GM23338 (cell line): ENCODE results near the gene SELPLG. TPM values are rescaled to one million over a fixed set of nuclear protein-coding genes. Genes with fewer than 3 reads are reported as not detected.

Source experiments
- ATAC-seq: fragments of 200-7000 bp; cut with Tn5 transposase; 3 replicates; pipeline ENCODE4 v1.9.1; 2020
- DNase-seq: peaks from one replicate; pipeline ENCODE4 v3.0.0-alpha.2; 2015; ENCODE audit warnings: low spot score
- H2AFZ ChIP-seq: fragments of 200-600 bp; sonication (generic); 2 replicates; pipeline ENCODE4 v1.8.0; 2016; ENCODE audit warnings: antibody characterized with exemption, mild to moderate bottlenecking, moderate library complexity
- H3F3A ChIP-seq: fragments of 200-600 bp; sonication (generic); replicated peaks from 2 replicates; pipeline ENCODE4 v1.8.0; 2017; ENCODE audit warnings: antibody characterized with exemption, mixed run types, low read depth
- H3K27ac ChIP-seq: fragments of 200-600 bp; sonication (generic); 2 replicates; pipeline ENCODE4 v1.6.1; 2016; ENCODE audit warnings: low read depth
- H3K27me3 ChIP-seq: fragments of 200-600 bp; sonication (generic); 2 replicates; pipeline ENCODE4 v1.8.0; 2016; ENCODE audit warnings: mild to moderate bottlenecking, mixed run types, moderate library complexity; ENCODE audit not compliant: insufficient read depth
- H3K36me3 ChIP-seq: fragments of 200-600 bp; sonication (generic); 2 replicates; pipeline ENCODE4 v1.8.0; 2016; ENCODE audit warnings: mild to moderate bottlenecking; ENCODE audit not compliant: insufficient read depth
- H3K4me1 ChIP-seq: fragments of 200-600 bp; sonication (generic); 2 replicates; pipeline ENCODE4 v1.8.0; 2016; ENCODE audit warnings: mild to moderate bottlenecking, moderate library complexity; ENCODE audit not compliant: insufficient read depth
- H3K4me2 ChIP-seq: fragments of 200-600 bp; sonication (generic); 2 replicates; pipeline ENCODE4 v1.7.1; 2017; ENCODE audit warnings: mixed run types
- H3K4me3 ChIP-seq: fragments of 200-600 bp; sonication (generic); 2 replicates; pipeline ENCODE4 v1.6.1; 2016; ENCODE audit warnings: mixed run types
- H3K79me2 ChIP-seq: fragments of 200-600 bp; sonication (generic); replicated peaks from 2 replicates; pipeline ENCODE4 v1.8.0; 2017; ENCODE audit warnings: mild to moderate bottlenecking; ENCODE audit not compliant: insufficient read depth
- H3K9me2 ChIP-seq: fragments of 200-600 bp; sonication (generic); 2 replicates; pipeline ENCODE4 v1.8.0; 2017; ENCODE audit not compliant: insufficient read depth
- H4K20me1 ChIP-seq: fragments of 200-600 bp; sonication (generic); replicated peaks from 2 replicates; pipeline ENCODE4 v1.8.0; 2017; ENCODE audit warnings: mild to moderate bottlenecking; ENCODE audit not compliant: insufficient read depth
- H3K27ac Mint-ChIP-seq: 2 replicates; pipeline ENCODE4 v1.8.0; 2020; ENCODE audit warnings: inconsistent platforms, mild to moderate bottlenecking, moderate library complexity, mixed read lengths
- H3K27me3 Mint-ChIP-seq: 3 replicates; pipeline ENCODE4 v1.8.0; 2022; ENCODE audit warnings: low read depth, mild to moderate bottlenecking, moderate library complexity, mixed read lengths, inconsistent platforms; ENCODE audit not compliant: insufficient read depth, poor library complexity
- H3K36me3 Mint-ChIP-seq: 3 replicates; pipeline ENCODE4 v1.8.0; 2021; ENCODE audit warnings: low read depth, mild to moderate bottlenecking, inconsistent platforms, moderate library complexity, mixed read lengths
- H3K4me1 Mint-ChIP-seq: 3 replicates; pipeline ENCODE4 v1.8.0; 2020; ENCODE audit warnings: mild to moderate bottlenecking, inconsistent platforms, mixed read lengths
- H3K4me3 Mint-ChIP-seq: 3 replicates; pipeline ENCODE4 v1.8.0; 2021; ENCODE audit warnings: moderate library complexity, mild to moderate bottlenecking, inconsistent platforms, mixed read lengths
- H3K9me3 Mint-ChIP-seq: 3 replicates; pipeline ENCODE4 v1.8.0; 2020; ENCODE audit warnings: moderate library complexity, mild to moderate bottlenecking, inconsistent platforms, mixed read lengths
- CREB1 ChIP-seq: fragments of 250-450 bp; sonication (Bioruptor Pico); IDR thresholded peaks from 2 replicates; pipeline ENCODE4 v1.5.0; 2020; ENCODE audit warnings: low read depth, mild to moderate bottlenecking, moderate library complexity
- CTCF ChIP-seq, 2 experiments: fragments of 200-600 bp in 1 of 2; sonication (generic) in 1 of 2; conservative IDR thresholded peaks; 2 replicates each; pipeline versions ENCODE4 v1.5.1 to v1.6.1; 2016 to 2017; ENCODE audit warnings: antibody characterized with exemption in 2 of 2, low read depth in 2 of 2, mild to moderate bottlenecking in 2 of 2, moderate library complexity in 1 of 2
- ETS1 ChIP-seq: IDR thresholded peaks from 2 replicates; pipeline ENCODE4 v1.6.1; 2016; ENCODE audit warnings: antibody characterized with exemption
- EZH2phosphoT487 ChIP-seq: fragments of 200-600 bp; sonication (generic); IDR thresholded peaks from one replicate; pipeline ENCODE4 v1.8.1; 2018; ENCODE audit warnings: antibody characterized with exemption; ENCODE audit not compliant: unreplicated experiment
- JUNB ChIP-seq: IDR thresholded peaks from one replicate; pipeline ENCODE4 v1.6.1; 2016; ENCODE audit warnings: antibody characterized with exemption; ENCODE audit not compliant: unreplicated experiment
- NANOG ChIP-seq: IDR thresholded peaks from 2 replicates; pipeline ENCODE4 v1.6.1; 2016; ENCODE audit warnings: antibody characterized with exemption, borderline replicate concordance
- REST ChIP-seq: IDR thresholded peaks from one replicate; pipeline ENCODE4 v1.6.1; 2018; ENCODE audit warnings: antibody characterized with exemption; ENCODE audit not compliant: unreplicated experiment
- ZNF114 ChIP-seq: fragments of 250-450 bp; sonication (Bioruptor Pico); IDR thresholded peaks from 2 replicates; pipeline ENCODE4 v1.5.0; 2020; ENCODE audit warnings: mild to moderate bottlenecking, moderate library complexity
- ZNF331 ChIP-seq: fragments of 250-450 bp; sonication (Bioruptor Pico); IDR thresholded peaks from 2 replicates; pipeline ENCODE4 v1.5.0; 2020; ENCODE audit warnings: low read depth, mild to moderate bottlenecking, moderate library complexity
- ZNF462 ChIP-seq: fragments of 250-450 bp; sonication (Bioruptor Pico); IDR thresholded peaks from 2 replicates; pipeline ENCODE4 v1.5.0; 2020; ENCODE audit warnings: mild to moderate bottlenecking, moderate library complexity
- polyA plus RNA-seq: library from polyadenylated mRNA; unstranded; fragments of >200 nt; fragmentation: Nextera tagmentation; extraction: Ambion mirVana; gene quantifications from 2 replicates; pipeline ENCODE4 v1.2.1, GENCODE V29; 2016
- total RNA-seq: library from RNA; depleted of rRNA; stranded (reverse); fragments of >200 nt; shearing (Covaris generic); gene quantifications from 2 replicates; pipeline ENCODE4 v1.2.3, GENCODE V29; 2014

The SELPLG gene
- total and polyA plus RNA-seq, 2 experiments from 2014 or later = 0.16 to 0.56 TPM

GRCh38 chr12:108602976-108603704 lies 30.6 kb downstream of the SELPLG start (continued):
- no peak for TF ChIP-seq ZNF462 (CRISPR knock-in tag)

GRCh38 chr12:108602209-108602705 lies 31.4 kb downstream of the SELPLG start:
- no peaks in the 10 kb centered on the region for H3K36me3 ChIP-seq
- Mint-ChIP-seq H3K36me3 (no peaks in the 10 kb centered on the region), H3K27ac (no peak overlapping the region), H3K9me3 (no peaks in the 10 kb centered on the region), H3K4me3 (no peak overlapping the region), H3K27me3 (peaks cover 6% of the 10 kb centered on the region), H3K4me1 (peaks cover 18% of the 10 kb centered on the region)
- no peaks in the 10 kb centered on the region for H3K4me1 ChIP-seq
- H3K4me2 ChIP-seq = no peak overlapping the region
- no peak overlapping the region for H3K4me3 ChIP-seq
- H3F3A ChIP-seq = 0 out of 2 replicates have a peak, but pooled peaks cover 6% of the 10 kb centered on the region
- DNase-seq = no peak
- ATAC-seq = no peak
- H3K9me2 ChIP-seq = no peaks in the 10 kb centered on the region
- no peaks in the 10 kb centered on the region for H3K79me2 ChIP-seq
- H3K27me3 ChIP-seq = no peaks in the 10 kb centered on the region
- no peak overlapping the region for H3K27ac ChIP-seq
- H2AFZ ChIP-seq = no peak overlapping the region
- H4K20me1 ChIP-seq = no peaks in the 10 kb centered on the region
- TF ChIP-seq CTCF (conservative IDR thresholded peaks at IDR 0.05; ENCODE audit: low read depth in 2 of 2) (no peak), ETS1 (no peak), EZH2phosphoT487 (no peak), REST (no peak), ZNF114 (CRISPR knock-in tag) (no peak), JUNB (no peak), ZNF331 (no peak), CREB1 (CRISPR knock-in tag) (no peak), NANOG (no peak)
